GM19240 (cell line): ENCODE results near the gene QSOX2.

Experiments
- DNase-seq: peaks from one replicate; pipeline ENCODE4 v3.0.0; 2011; ENCODE audit warnings: low spot score; ENCODE audit not compliant: insufficient read length

Gene QSOX2

GRCh38 chr9:136223871-136224640, 21.6 kb downstream of the QSOX2 start:
- no peak for DNase-seq

- no peak for DNase-seq
These were observed 22.7 kb downstream of the QSOX2 start for GRCh38 chr9:136222906-136223285.

- no peak for DNase-seq
These were observed 23.3 kb downstream of the QSOX2 start for GRCh38 chr9:136222166-136222905.

- no peak for DNase-seq
These were observed 25.4 kb downstream of the QSOX2 start for GRCh38 chr9:136220017-136220729.

- DNase-seq = no peak
These were observed 26.3 kb downstream of the QSOX2 start for GRCh38 chr9:136219276-136219675.

GRCh38 chr9:136218673-136219072, 26.9 kb downstream of the QSOX2 start:
- DNase-seq = no peak

GRCh38 chr9:136218271-136218670, 27.3 kb downstream of the QSOX2 start:
- DNase-seq = no peak

- no peak for DNase-seq
These were observed 28.9 kb downstream of the QSOX2 start for GRCh38 chr9:136216541-136217244.

- no peak for DNase-seq
These were observed 31.9 kb downstream of the QSOX2 start for GRCh38 chr9:136213733-136214132.

GRCh38 chr9:136212345-136212950, 33.2 kb downstream of the QSOX2 start:
- no peak for DNase-seq

- no peak for DNase-seq
These were observed 33.9 kb downstream of the QSOX2 start for GRCh38 chr9:136211441-136212344.

- DNase-seq = no peak
These were observed 34.6 kb downstream of the QSOX2 start for GRCh38 chr9:136211006-136211405.

- DNase-seq = no peak
These were observed 35.3 kb downstream of the QSOX2 start for GRCh38 chr9:136210276-136210675.

GRCh38 chr9:136209786-136210185, 35.8 kb downstream of the QSOX2 start:
- no peak for DNase-seq

GRCh38 chr9:136209232-136209631, 36.4 kb downstream of the QSOX2 start:
- DNase-seq = no peak

GRCh38 chr9:136208675-136209074, 36.9 kb downstream of the QSOX2 start:
- DNase-seq = no peak

- no peak for DNase-seq
These were observed 38.0 kb downstream of the QSOX2 start for GRCh38 chr9:136207616-136208015.

- no peak for DNase-seq
These were observed 38.9 kb downstream of the QSOX2 start for GRCh38 chr9:136206602-136207275.

GRCh38 chr9:136205707-136205992, 40.0 kb downstream of the QSOX2 start:
- DNase-seq = no peak
